Adrenal gland (tissue), 19 donors: ENCODE data around the gene PKP4. TPM values are rescaled to one million over a fixed set of nuclear protein-coding genes. Genes with fewer than 3 reads are reported as not detected.

ENCODE experiments used
- DNase-seq, 7 donors: peaks; one replicate each; pipeline ENCODE4 v3.0.0-alpha.2; 2019 to 2020
- H3K27ac ChIP-seq, 5 donors: fragments of 200-600 bp; sonication (generic) in 4 of 5; 1 replicate in 3 of 5; 2 replicates in 2 of 5; pipeline versions ENCODE4 v1.5.1 to v1.8.0; 2016 to 2020; ENCODE audit warnings: mild to moderate bottlenecking in 1 of 5
- H3K27me3 ChIP-seq: fragments of 200-600 bp; 2 replicates; pipeline ENCODE4 v1.8.0; 2021
- H3K36me3 ChIP-seq, 2 donors: fragments of 200-600 bp; replicated peaks in 1 of 2; 1 replicate in 1 of 2; 2 replicates in 1 of 2; pipeline versions ENCODE4 v1.5.1 to v1.8.0; 2018 to 2022
- H3K4me1 ChIP-seq, 2 donors: fragments of 200-600 bp; replicated peaks in 1 of 2; 1 replicate in 1 of 2; 2 replicates in 1 of 2; pipeline versions ENCODE4 v1.5.1 to v1.8.0; 2018 to 2021
- H3K4me3 ChIP-seq, 4 donors: fragments of 200-600 bp; sonication (generic) in 3 of 4; one replicate each; pipeline ENCODE4 v1.5.1; 2016 to 2018
- H3K9me3 ChIP-seq, 3 donors: fragments of 200-600 bp; sonication (generic) in 1 of 3; replicated peaks in 1 of 3; 1 replicate in 2 of 3; 2 replicates in 1 of 3; pipeline versions ENCODE4 v1.5.1 to v1.8.0; 2016 to 2021
- POLR2A ChIP-seq, 2 donors: fragments of 450-650 bp; IDR thresholded peaks; one replicate each; pipeline ENCODE4 v1.6.1; 2017; ENCODE audit warnings: antibody characterized with exemption in 2 of 2, mild to moderate bottlenecking in 2 of 2, moderate library complexity in 1 of 2
- WGBS, 4 donors: extraction: QIAGEN DNeasy Blood & Tissue Kit in 2 of 4; methylation state at CpG; one replicate each; pipeline versions ENCODE4 v1.1.5 to v1.1.7; 2013 to 2017; 5-methylcytosine and 5-hydroxymethylcytosine counted together
- intact Hi-C, 2 donors: fragments of 100-400 bp; cut with DNase I; formaldehyde crosslinking; loops; one replicate each; pipeline versions ENCODE4 v1.14.1 to v1.15.0; 2022 to 2023
- long read RNA-seq, 10 donors: library from polyadenylated mRNA in 3 of 10; unstranded in 2 of 10; stranded (forward) in 1 of 10; transcript quantifications; one replicate each; pipeline ENCODE4 v2.0.0 and lab custom pipeline, GENCODE V29; 2021 to 2026
- polyA plus RNA-seq, 3 donors: library from polyadenylated mRNA; stranded (reverse); fragments of 200-250 nt in 2 of 3; fragments of 350-450 nt in 1 of 3; fragmentation: Illumina TruSeq in 1 of 3; extraction: RNeasy Lipid Tissue Mini Kit (QIAGEN cat#74804) in 1 of 3; gene quantifications; one replicate each; pipeline ENCODE4 v1.2.3, GENCODE V29; 2013 to 2014
- total RNA-seq, 9 donors: library from RNA; depleted of rRNA in 4 of 9; stranded (reverse); fragments of >200 nt in 4 of 9; fragments of 120-200 nt in 1 of 9; fragmentation: NEBNext Ultra II Directional in 1 of 9; extraction: Animal tissue kit (Norgen Biotek cat#: 25700) in 1 of 9; gene quantifications; one replicate each; pipeline versions ENCODE4 v1.1.0 to v1.2.4, GENCODE V29; 2013 to 2023
- TF ChIP-seq, protein P1 (sequence below), 6 experiments: fragments of 450-650 bp in 4 of 6; fragments of 200-600 bp in 2 of 6; sonication (generic) in 1 of 6; IDR thresholded peaks; 1 replicate in 5 of 6; 2 replicates in 1 of 6; pipeline versions ENCODE4 v1.5.1 to v1.8.0; 2016 to 2021; ENCODE audit warnings: antibody characterized with exemption in 6 of 6, mild to moderate bottlenecking in 2 of 6, moderate library complexity in 1 of 6
- donor health status: healthy with polysubstance abuse.
- donor health status: Bipolar disorder and iron deficiency.
- donor health status: DM: yes; HTN: yes; CAD: no.
- donor health status: DM: no; HTN: no; CAD: no.
- donor health status: DM: no; HTN: no; CAD: no.
- donor health status: DM: yes; HTN: yes; CAD: no.

PKP4 gene, protein sequence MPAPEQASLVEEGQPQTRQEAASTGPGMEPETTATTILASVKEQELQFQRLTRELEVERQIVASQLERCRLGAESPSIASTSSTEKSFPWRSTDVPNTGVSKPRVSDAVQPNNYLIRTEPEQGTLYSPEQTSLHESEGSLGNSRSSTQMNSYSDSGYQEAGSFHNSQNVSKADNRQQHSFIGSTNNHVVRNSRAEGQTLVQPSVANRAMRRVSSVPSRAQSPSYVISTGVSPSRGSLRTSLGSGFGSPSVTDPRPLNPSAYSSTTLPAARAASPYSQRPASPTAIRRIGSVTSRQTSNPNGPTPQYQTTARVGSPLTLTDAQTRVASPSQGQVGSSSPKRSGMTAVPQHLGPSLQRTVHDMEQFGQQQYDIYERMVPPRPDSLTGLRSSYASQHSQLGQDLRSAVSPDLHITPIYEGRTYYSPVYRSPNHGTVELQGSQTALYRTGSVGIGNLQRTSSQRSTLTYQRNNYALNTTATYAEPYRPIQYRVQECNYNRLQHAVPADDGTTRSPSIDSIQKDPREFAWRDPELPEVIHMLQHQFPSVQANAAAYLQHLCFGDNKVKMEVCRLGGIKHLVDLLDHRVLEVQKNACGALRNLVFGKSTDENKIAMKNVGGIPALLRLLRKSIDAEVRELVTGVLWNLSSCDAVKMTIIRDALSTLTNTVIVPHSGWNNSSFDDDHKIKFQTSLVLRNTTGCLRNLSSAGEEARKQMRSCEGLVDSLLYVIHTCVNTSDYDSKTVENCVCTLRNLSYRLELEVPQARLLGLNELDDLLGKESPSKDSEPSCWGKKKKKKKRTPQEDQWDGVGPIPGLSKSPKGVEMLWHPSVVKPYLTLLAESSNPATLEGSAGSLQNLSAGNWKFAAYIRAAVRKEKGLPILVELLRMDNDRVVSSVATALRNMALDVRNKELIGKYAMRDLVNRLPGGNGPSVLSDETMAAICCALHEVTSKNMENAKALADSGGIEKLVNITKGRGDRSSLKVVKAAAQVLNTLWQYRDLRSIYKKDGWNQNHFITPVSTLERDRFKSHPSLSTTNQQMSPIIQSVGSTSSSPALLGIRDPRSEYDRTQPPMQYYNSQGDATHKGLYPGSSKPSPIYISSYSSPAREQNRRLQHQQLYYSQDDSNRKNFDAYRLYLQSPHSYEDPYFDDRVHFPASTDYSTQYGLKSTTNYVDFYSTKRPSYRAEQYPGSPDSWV
- total RNA-seq: 10 to 100 TPM; 15.6 to 34.9 (median 23.9) TPM
- polyA plus RNA-seq: 10 to 100 TPM; 18.3 to 25.0 (median 19.8) TPM
- long read RNA-seq, donor 1: 0 reads
- long read RNA-seq, donor 2: 0 reads
- long read RNA-seq, donor 3: 0 reads
- long read RNA-seq, donor 4, partial matches to known transcripts: 3 of 4 reads
- long read RNA-seq, donor 4, other reads (novel, unspliced or antisense): 1 of 4 reads
- long read RNA-seq, donor 5, full-length matches to known transcripts: 1 of 7 reads
- long read RNA-seq, donor 5, partial matches to known transcripts: 2 of 7 reads
- long read RNA-seq, donor 5, other reads (novel, unspliced or antisense): 4 of 7 reads
- long read RNA-seq, donor 6, partial matches to known transcripts: 3 of 5 reads
- long read RNA-seq, donor 6, other reads (novel, unspliced or antisense): 1 of 5 reads
- long read RNA-seq, donor 7: 0 reads
- long read RNA-seq, donor 8, partial matches to known transcripts: 0 of 1 reads
- long read RNA-seq, donor 8, other reads (novel, unspliced or antisense): 0 of 1 reads
- long read RNA-seq, donor 9, partial matches to known transcripts: 0 of 1 reads
- long read RNA-seq, donor 9, other reads (novel, unspliced or antisense): 0 of 1 reads
- long read RNA-seq, donor 10, partial matches to known transcripts: 0 of 2 reads
- long read RNA-seq, donor 10, other reads (novel, unspliced or antisense): 0 of 2 reads

- intact Hi-C loops: loop anchor here in 1 of 2 donors (10.0 kb wide), 2 partner anchors 288 to 422 kb away; no protein-coding TSS in a partner anchor
- H3K4me3 ChIP-seq: peak within 1 kb of the TSS; percentile 37 to 97 (median 64)
- no peaks in the 10 kb centered on the region for H3K36me3 ChIP-seq
- peaks cover 0 to 17% of the 10 kb centered on the region in 2 donors for H3K4me1 ChIP-seq
- peak; percentile 21 to 69 for TF ChIP-seq POLR2A (IDR thresholded peaks at IDR 0.05)
- TF ChIP-seq, protein P1, sequence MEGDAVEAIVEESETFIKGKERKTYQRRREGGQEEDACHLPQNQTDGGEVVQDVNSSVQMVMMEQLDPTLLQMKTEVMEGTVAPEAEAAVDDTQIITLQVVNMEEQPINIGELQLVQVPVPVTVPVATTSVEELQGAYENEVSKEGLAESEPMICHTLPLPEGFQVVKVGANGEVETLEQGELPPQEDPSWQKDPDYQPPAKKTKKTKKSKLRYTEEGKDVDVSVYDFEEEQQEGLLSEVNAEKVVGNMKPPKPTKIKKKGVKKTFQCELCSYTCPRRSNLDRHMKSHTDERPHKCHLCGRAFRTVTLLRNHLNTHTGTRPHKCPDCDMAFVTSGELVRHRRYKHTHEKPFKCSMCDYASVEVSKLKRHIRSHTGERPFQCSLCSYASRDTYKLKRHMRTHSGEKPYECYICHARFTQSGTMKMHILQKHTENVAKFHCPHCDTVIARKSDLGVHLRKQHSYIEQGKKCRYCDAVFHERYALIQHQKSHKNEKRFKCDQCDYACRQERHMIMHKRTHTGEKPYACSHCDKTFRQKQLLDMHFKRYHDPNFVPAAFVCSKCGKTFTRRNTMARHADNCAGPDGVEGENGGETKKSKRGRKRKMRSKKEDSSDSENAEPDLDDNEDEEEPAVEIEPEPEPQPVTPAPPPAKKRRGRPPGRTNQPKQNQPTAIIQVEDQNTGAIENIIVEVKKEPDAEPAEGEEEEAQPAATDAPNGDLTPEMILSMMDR (IDR thresholded peaks at IDR 0.05): peak in 5 of 6 experiments; percentile 28 to 60 (median 43)
- WGBS, 4 donors: 0 to 1% (median 1%) methylated on average over 4 to 48 of the region's 48 CpGs
- no peaks in the 10 kb centered on the region for H3K9me3 ChIP-seq
- peak; percentile 88 to 96 (median 91) for DNase-seq
- H3K27ac ChIP-seq: peak within 1 kb of the TSS; percentile 68 to 96 (median 94)
- H3K27me3 ChIP-seq: no peaks in the 10 kb centered on the region
Observed at GRCh38 chr2:158456309-158457066, at the start of gene PKP4, which contains the start of gene CCDC148. Gene PKP4 (plus strand): TSS chr2:158456952. CDS start chr2:158533185, 76,233 bp downstream. Gene CCDC148 (minus strand): TSS chr2:158456753. CDS start chr2:158456439, 314 bp downstream.

DNA sequence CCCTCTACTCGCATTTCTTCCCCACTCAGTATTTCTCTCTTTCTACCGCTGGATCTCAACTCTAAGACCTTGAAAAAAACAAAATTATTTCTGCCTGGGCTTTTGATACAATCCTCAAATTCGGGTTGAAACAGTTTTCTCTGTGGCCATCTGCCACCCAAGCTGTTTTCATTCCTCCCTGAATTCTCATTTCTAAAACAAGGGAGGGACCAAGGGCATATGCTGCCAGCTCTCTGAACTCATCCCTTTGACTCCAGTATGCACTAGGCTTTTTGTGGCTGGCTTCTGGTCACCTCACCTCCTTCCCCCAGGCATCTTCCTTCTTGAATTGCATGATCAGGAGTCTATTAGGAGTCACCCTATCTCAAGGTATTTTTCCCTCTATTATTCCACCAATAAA lies 49.7 kb upstream of the PKP4 start:
- TF ChIP-seq POLR2A (IDR thresholded peaks at IDR 0.05): no peak
- TF ChIP-seq, protein P1 (IDR thresholded peaks at IDR 0.05): no peak
- no peak for DNase-seq
- H3K9me3 ChIP-seq: no peaks in the 10 kb centered on the region
- peaks cover 0 to 4% of the 10 kb centered on the region in 2 donors for H3K4me1 ChIP-seq
- H3K4me3 ChIP-seq: no peak overlapping the region
- intact Hi-C loops: no loop called here
- no peak overlapping the region for H3K27ac ChIP-seq
- no peaks in the 10 kb centered on the region for H3K36me3 ChIP-seq
- 68 to 74% (median 71%) methylated on average over 3 of the region's 3 CpGs for WGBS, 4 donors
- H3K27me3 ChIP-seq: no peaks in the 10 kb centered on the region

DNA sequence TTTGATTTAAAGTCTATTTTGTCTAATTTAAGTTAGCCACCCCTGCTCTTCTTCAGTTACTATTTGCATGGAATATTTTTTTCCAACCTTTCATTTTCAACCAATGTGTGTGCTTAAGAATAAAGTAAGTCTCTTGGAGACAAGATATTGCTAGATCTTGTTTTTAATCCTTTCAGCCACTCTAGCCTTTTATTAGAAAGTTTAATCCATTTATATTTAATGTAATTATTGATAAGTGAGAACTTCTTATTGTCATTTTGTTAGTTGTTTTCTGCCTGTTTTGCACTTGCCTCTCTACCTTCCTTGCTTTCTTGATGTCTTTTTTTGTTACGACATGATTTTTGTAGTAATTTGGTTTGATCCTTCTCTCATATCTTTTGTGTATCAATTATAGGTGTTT lies 46.6 kb upstream of the PKP4 start:
- Histone ChIP-seq H3K27ac (no peak overlapping the region), H3K36me3 (no peaks in the 10 kb centered on the region), H3K4me1 (no peaks in the 10 kb centered on the region), H3K27me3 (no peaks in the 10 kb centered on the region), H3K4me3 (no peak overlapping the region), H3K9me3 (no peaks in the 10 kb centered on the region)
- no peak for TF ChIP-seq POLR2A (IDR thresholded peaks at IDR 0.05)
- TF ChIP-seq, protein P1 (IDR thresholded peaks at IDR 0.05): no peak
- intact Hi-C loops: no loop called here
- DNase-seq: no peak
- WGBS, 4 donors: 95 to 97% (median 96%) methylated on average over 1 of the region's 1 CpG
